Osteoblast (primary cell): ENCODE results near the gene PLXND1. TPM values are rescaled to one million over a fixed set of nuclear protein-coding genes. Genes with fewer than 3 reads are reported as not detected.

Experiments used
- DNase-seq: peaks from one replicate; pipeline ENCODE4 v3.0.0; 2011; ENCODE audit warnings: low spot score, mixed read lengths; ENCODE audit not compliant: insufficient read length; ENCODE audit errors: missing footprints
- H2AFZ ChIP-seq: 2 replicates; pipeline ENCODE4 v1.6.0; 2011; ENCODE audit warnings: mild to moderate bottlenecking, low read length
- H3K27ac ChIP-seq: 2 replicates; pipeline ENCODE4 v1.5.1; 2011; ENCODE audit warnings: mild to moderate bottlenecking, low read depth, low read length, moderate library complexity
- H3K27me3 ChIP-seq: 2 replicates; pipeline ENCODE4 v1.6.0; 2012; ENCODE audit warnings: mild to moderate bottlenecking, control low read depth, inconsistent platforms, low read length, moderate library complexity; ENCODE audit not compliant: insufficient read depth
- H3K36me3 ChIP-seq: 2 replicates; pipeline ENCODE4 v1.5.1; 2011; ENCODE audit warnings: mild to moderate bottlenecking, low read length, control low read depth, moderate library complexity; ENCODE audit not compliant: insufficient read depth
- H3K4me1 ChIP-seq: 2 replicates; pipeline ENCODE4 v1.5.1; 2011; ENCODE audit warnings: mild to moderate bottlenecking, low read length, control low read depth, moderate library complexity; ENCODE audit not compliant: insufficient read depth
- H3K4me2 ChIP-seq: 2 replicates; pipeline ENCODE4 v1.6.0; 2011; ENCODE audit warnings: mild to moderate bottlenecking, low read length; ENCODE audit not compliant: insufficient read depth
- H3K4me3 ChIP-seq: fragments of 200-600 bp; sonication (generic); 3 replicates; pipeline ENCODE4 v1.5.1; 2012; ENCODE audit warnings: mild to moderate bottlenecking, low read length, inconsistent platforms; ENCODE audit not compliant: insufficient read depth
- H3K79me2 ChIP-seq: 2 replicates; pipeline ENCODE4 v1.6.0; 2012; ENCODE audit warnings: mild to moderate bottlenecking, low read length, control low read depth, inconsistent platforms; ENCODE audit not compliant: insufficient read depth
- H3K9me3 ChIP-seq: 2 replicates; pipeline ENCODE4 v1.5.1; 2011; ENCODE audit warnings: low read depth, low read length, control low read depth
- H4K20me1 ChIP-seq: 2 replicates; pipeline ENCODE4 v1.6.0; 2012; ENCODE audit warnings: mild to moderate bottlenecking, low read length, control low read depth; ENCODE audit not compliant: insufficient read depth
- total RNA-seq: library from RNA; depleted of rRNA; stranded (reverse); fragments of >200 nt; gene quantifications from 2 replicates; pipeline ENCODE4 v1.2.3, GENCODE V29; 2012
- TF ChIP-seq, protein P1 (sequence below): IDR thresholded peaks from 2 replicates; pipeline ENCODE4 v1.5.1; 2011; ENCODE audit warnings: mild to moderate bottlenecking, low read depth, low read length, moderate library complexity; ENCODE audit errors: extremely low read depth

Gene PLXND1
- total RNA-seq, 1 donor = 134 TPM

DNA sequence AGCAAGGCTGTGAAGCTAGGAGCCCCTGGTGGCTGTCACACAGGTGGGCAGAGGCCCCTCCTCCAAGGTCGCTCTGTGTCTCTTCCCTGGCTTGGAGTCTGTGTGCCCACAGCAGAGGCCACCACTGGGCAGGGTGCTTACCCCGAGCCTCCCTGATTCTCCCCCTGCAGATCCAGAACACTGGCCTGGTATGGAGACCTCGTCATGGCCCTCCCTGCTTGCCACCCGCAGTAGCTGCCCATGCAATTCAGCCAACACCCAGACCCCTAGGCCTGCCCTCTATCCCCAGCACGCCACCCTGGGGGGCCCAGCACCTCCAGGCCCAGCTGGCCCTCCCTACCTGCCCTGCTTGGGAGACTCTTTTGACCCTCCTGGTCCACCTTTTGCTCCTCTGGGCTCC, 83.5 kb downstream of the PLXND1 start:
- Histone ChIP-seq H3K36me3 (peaks cover 5% of the 10 kb centered on the region), H3K79me2 (no peaks in the 10 kb centered on the region), H3K9me3 (no peaks in the 10 kb centered on the region), H3K27ac (no peak overlapping the region), H3K27me3 (no peaks in the 10 kb centered on the region), H4K20me1 (no peaks in the 10 kb centered on the region), H2AFZ (no peak overlapping the region), H3K4me1 (peaks cover 7% of the 10 kb centered on the region), H3K4me3 (no peak overlapping the region), H3K4me2 (no peak overlapping the region)
- no peak for DNase-seq
- TF ChIP-seq, protein P1, sequence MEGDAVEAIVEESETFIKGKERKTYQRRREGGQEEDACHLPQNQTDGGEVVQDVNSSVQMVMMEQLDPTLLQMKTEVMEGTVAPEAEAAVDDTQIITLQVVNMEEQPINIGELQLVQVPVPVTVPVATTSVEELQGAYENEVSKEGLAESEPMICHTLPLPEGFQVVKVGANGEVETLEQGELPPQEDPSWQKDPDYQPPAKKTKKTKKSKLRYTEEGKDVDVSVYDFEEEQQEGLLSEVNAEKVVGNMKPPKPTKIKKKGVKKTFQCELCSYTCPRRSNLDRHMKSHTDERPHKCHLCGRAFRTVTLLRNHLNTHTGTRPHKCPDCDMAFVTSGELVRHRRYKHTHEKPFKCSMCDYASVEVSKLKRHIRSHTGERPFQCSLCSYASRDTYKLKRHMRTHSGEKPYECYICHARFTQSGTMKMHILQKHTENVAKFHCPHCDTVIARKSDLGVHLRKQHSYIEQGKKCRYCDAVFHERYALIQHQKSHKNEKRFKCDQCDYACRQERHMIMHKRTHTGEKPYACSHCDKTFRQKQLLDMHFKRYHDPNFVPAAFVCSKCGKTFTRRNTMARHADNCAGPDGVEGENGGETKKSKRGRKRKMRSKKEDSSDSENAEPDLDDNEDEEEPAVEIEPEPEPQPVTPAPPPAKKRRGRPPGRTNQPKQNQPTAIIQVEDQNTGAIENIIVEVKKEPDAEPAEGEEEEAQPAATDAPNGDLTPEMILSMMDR = no peak

DNA sequence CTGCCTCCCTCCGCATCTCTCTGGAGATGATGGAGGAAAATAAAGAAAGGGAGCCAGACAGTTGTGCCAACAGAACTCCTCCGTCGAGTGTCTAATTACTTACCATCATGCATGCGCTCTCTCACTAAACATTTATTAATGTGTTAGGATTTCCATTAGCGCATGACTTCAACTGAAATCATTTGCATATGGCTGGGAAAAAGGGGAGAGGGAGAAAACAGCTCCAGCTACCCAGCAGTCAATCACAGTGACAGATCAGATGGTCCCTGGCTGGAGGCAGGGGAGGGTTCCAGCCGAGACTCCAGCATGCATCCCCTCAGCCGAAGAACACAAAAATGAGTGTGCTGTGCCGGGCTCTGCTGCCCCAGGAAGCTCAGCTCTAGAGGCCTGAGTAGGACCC, 84.9 kb downstream of the PLXND1 start:
- peaks cover 7% of the 10 kb centered on the region for H3K4me1 ChIP-seq
- no peak overlapping the region for H2AFZ ChIP-seq
- H3K27me3 ChIP-seq = no peaks in the 10 kb centered on the region
- H3K4me2 ChIP-seq = no peak overlapping the region
- TF ChIP-seq, protein P1 = no peak
- no peak overlapping the region for H3K4me3 ChIP-seq
- H3K79me2 ChIP-seq = no peaks in the 10 kb centered on the region
- no peak for DNase-seq
- no peaks in the 10 kb centered on the region for H4K20me1 ChIP-seq
- peaks cover 5% of the 10 kb centered on the region for H3K36me3 ChIP-seq
- no peak overlapping the region for H3K27ac ChIP-seq
- no peaks in the 10 kb centered on the region for H3K9me3 ChIP-seq

DNA sequence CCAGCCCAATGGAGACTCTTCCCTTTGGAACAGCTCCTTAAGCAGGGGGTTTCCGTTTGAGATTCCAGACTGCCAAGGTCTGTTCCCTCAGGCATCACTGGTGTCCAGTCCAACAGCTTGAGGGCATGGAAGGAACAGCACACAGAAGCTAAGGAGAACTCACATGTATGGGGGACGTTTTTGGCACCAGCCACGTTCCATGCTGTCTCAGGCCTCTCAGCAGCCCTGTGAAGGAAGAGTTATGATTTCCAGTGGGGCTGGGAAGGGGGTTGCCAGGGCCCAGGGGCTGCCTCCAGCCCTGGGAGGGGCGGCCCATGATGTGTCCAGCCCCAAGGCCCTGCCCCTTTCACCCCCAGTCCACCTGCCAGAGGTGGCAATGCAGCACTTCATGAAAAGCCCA, 85.5 kb downstream of the PLXND1 start:
- no peak overlapping the region for H2AFZ ChIP-seq
- DNase-seq = no peak

DNA sequence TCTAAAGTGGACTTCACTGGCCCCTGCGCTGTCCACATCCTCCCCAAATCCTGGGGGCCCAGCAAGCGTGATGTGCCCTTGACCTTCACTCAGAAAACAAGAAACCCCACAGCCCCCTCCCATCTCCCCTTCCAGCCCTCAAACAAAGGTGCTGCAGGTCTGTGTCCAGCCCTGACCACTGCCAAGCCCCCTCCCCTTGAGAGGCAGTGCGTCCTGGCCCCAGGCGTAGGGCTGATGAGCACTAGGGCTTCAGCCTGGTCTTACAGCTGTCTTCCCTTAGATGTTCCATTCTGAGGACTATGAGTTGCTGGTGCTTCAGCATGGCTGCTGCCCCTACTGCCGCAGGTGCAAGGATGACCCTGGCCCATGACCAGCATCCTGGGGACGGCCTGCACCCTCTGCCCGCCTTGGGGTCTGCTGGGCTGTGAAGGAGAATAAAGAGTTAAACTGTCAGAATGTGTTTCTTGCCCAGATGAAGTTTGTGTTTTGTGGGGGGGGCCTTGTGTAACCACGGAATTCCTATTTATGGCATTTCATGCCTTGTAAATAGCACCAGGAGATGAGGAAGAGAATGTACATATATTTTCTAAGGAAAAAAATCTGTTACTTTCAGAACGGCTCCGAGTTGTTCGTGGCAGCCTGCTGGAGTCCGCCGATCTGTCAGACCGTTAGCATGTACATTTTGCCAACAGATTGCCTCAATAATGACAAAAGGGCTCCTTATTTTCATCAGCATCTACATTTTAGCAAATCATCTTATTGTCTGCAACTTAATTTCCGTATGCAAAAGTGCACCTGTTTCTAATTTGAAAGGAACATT, 86.4 kb downstream of the PLXND1 start:
- no peaks in the 10 kb centered on the region for H3K4me1 ChIP-seq
- no peak for DNase-seq
- H2AFZ ChIP-seq = no peak overlapping the region
- no peaks in the 10 kb centered on the region for H3K9me3 ChIP-seq
- no peak overlapping the region for H3K27ac ChIP-seq
- H3K4me3 ChIP-seq = no peak overlapping the region
- no peak overlapping the region for H3K4me2 ChIP-seq
- H3K79me2 ChIP-seq = no peaks in the 10 kb centered on the region
- H4K20me1 ChIP-seq = no peaks in the 10 kb centered on the region
- TF ChIP-seq, protein P1 = no peak
- peaks cover 5% of the 10 kb centered on the region for H3K36me3 ChIP-seq
- no peaks in the 10 kb centered on the region for H3K27me3 ChIP-seq

More for the DNA sequence above, 85.5 kb downstream of the PLXND1 start:
- Histone ChIP-seq H3K36me3 (peaks cover 5% of the 10 kb centered on the region), H3K79me2 (no peaks in the 10 kb centered on the region), H4K20me1 (no peaks in the 10 kb centered on the region), H3K4me3 (no peak overlapping the region), H3K4me2 (no peak overlapping the region), H3K9me3 (no peaks in the 10 kb centered on the region), H3K27ac (no peak overlapping the region), H3K27me3 (no peaks in the 10 kb centered on the region), H3K4me1 (peaks cover 7% of the 10 kb centered on the region)
- TF ChIP-seq, protein P1 = no peak
